Measurements from ENCODE around the gene NPRL2. TPM values are rescaled to one million over a fixed set of nuclear protein-coding genes. Genes with fewer than 3 reads are reported as not detected.

The NPRL2 gene
- total and polyA plus RNA-seq, 2 experiments from 2014 or later: 22.3 to 27.7 TPM

DNA sequence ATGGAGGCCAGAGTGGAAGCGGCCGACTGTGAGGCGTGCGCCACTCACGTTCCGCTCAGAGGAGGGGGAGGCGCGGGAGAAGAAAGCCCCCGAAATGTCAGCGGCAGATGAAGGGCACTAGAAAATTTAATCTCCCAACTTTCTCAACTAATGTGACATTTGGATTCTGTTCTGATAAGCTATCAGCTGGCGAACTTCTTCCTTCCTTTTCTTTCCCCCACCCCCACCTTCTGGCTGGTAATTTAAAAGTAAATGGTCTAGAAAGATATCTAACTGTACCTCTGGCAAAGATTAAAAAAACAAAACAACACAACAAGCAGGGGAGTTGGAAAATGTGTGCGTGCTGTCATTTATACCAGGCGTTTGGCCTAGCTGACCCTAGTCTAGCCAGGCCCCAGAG, 35.2 kb upstream of the NPRL2 start (continued):
- TF ChIP-seq, protein P1, sequence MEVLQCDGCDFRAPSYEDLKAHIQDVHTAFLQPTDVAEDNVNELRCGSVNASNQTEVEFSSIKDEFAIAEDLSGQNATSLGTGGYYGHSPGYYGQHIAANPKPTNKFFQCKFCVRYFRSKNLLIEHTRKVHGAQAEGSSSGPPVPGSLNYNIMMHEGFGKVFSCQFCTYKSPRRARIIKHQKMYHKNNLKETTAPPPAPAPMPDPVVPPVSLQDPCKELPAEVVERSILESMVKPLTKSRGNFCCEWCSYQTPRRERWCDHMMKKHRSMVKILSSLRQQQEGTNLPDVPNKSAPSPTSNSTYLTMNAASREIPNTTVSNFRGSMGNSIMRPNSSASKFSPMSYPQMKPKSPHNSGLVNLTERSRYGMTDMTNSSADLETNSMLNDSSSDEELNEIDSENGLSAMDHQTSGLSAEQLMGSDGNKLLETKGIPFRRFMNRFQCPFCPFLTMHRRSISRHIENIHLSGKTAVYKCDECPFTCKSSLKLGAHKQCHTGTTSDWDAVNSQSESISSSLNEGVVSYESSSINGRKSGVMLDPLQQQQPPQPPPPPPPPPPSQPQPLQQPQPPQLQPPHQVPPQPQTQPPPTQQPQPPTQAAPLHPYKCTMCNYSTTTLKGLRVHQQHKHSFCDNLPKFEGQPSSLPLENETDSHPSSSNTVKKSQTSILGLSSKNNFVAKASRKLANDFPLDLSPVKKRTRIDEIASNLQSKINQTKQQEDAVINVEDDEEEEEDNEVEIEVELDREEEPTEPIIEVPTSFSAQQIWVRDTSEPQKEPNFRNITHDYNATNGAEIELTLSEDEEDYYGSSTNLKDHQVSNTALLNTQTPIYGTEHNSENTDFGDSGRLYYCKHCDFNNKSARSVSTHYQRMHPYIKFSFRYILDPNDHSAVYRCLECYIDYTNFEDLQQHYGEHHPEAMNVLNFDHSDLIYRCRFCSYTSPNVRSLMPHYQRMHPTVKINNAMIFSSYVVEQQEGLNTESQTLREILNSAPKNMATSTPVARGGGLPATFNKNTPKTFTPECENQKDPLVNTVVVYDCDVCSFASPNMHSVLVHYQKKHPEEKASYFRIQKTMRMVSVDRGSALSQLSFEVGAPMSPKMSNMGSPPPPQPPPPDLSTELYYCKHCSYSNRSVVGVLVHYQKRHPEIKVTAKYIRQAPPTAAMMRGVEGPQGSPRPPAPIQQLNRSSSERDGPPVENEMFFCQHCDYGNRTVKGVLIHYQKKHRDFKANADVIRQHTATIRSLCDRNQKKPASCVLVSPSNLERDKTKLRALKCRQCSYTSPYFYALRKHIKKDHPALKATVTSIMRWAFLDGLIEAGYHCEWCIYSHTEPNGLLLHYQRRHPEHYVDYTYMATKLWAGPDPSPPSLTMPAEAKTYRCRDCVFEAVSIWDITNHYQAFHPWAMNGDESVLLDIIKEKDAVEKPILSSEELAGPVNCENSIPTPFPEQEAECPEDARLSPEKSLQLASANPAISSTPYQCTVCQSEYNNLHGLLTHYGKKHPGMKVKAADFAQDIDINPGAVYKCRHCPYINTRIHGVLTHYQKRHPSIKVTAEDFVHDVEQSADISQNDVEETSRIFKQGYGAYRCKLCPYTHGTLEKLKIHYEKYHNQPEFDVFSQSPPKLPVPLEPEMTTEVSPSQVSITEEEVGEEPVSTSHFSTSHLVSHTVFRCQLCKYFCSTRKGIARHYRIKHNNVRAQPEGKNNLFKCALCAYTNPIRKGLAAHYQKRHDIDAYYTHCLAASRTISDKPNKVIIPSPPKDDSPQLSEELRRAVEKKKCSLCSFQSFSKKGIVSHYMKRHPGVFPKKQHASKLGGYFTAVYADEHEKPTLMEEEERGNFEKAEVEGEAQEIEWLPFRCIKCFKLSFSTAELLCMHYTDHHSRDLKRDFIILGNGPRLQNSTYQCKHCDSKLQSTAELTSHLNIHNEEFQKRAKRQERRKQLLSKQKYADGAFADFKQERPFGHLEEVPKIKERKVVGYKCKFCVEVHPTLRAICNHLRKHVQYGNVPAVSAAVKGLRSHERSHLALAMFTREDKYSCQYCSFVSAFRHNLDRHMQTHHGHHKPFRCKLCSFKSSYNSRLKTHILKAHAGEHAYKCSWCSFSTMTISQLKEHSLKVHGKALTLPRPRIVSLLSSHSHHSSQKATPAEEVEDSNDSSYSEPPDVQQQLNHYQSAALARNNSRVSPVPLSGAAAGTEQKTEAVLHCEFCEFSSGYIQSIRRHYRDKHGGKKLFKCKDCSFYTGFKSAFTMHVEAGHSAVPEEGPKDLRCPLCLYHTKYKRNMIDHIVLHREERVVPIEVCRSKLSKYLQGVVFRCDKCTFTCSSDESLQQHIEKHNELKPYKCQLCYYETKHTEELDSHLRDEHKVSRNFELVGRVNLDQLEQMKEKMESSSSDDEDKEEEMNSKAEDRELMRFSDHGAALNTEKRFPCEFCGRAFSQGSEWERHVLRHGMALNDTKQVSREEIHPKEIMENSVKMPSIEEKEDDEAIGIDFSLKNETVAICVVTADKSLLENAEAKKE (CRISPR knock-in tag; IDR thresholded peaks at IDR 0.05): no peak
- TF ChIP-seq JUNB (IDR thresholded peaks at IDR 0.05; ENCODE audit: unreplicated experiment): no peak
- no peak for TF ChIP-seq STAT1 (IDR thresholded peaks at IDR 0.05; ENCODE audit: unreplicated experiment)

DNA sequence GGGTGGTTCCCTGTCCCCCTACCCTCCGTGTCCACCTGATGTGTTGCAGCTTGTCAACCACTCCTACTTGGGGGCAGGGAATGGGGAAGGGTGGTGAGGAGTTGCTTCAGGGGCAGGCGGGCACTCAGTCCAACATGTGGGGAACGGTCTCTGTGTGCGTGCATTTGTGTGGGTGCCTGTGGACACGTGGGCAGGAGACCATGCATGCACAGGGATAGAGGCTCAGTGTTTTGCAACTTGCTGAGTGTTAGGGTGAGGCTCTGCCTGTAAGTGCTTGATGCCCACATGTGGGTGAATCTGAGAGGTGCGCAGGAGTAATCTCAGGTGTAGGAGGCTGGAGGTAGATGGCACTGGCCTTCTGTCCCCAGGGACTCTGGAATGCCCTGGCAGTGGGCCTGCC, 33.2 kb upstream of the NPRL2 start:
- H4K20me1 ChIP-seq (replicated peaks; ENCODE audit: insufficient read depth): no peaks in the 10 kb centered on the region
- no peaks in the 10 kb centered on the region for H3K79me2 ChIP-seq (replicated peaks; ENCODE audit: insufficient read depth)
- H3K4me2 ChIP-seq: no peak overlapping the region
- H3K36me3 ChIP-seq (ENCODE audit: insufficient read depth): no peaks in the 10 kb centered on the region
- Mint-ChIP-seq H3K36me3 (ENCODE audit: low read depth) (no peaks in the 10 kb centered on the region), H3K4me1 (peaks cover 2% of the 10 kb centered on the region; the same call in 2 of the 3 replicates), H3K27ac (no peak overlapping the region), H3K27me3 (ENCODE audit: insufficient read depth, low read depth, poor library complexity) (peaks cover 12% of the 10 kb centered on the region), H3K4me3 (no peak overlapping the region), H3K9me3 (no peaks in the 10 kb centered on the region; the same call in 2 of the 3 replicates)
- no peaks in the 10 kb centered on the region for H3F3A ChIP-seq (replicated peaks; ENCODE audit: low read depth)
- H3K27ac ChIP-seq (ENCODE audit: low read depth): no peak overlapping the region
- H3K27me3 ChIP-seq (ENCODE audit: insufficient read depth): no peaks in the 10 kb centered on the region
- no peaks in the 10 kb centered on the region for H3K9me2 ChIP-seq (ENCODE audit: insufficient read depth)
- no peak overlapping the region for H3K4me3 ChIP-seq
- no peak for DNase-seq (ENCODE audit: low spot score)
- no peaks in the 10 kb centered on the region for H3K4me1 ChIP-seq (ENCODE audit: insufficient read depth)
- ATAC-seq: no peak
- no peak overlapping the region for H2AFZ ChIP-seq
- TF ChIP-seq EZH2phosphoT487 (IDR thresholded peaks at IDR 0.05; ENCODE audit: unreplicated experiment) (no peak), NANOG (IDR thresholded peaks at IDR 0.05; ENCODE audit: borderline replicate concordance) (no peak), CREB1 (CRISPR knock-in tag; IDR thresholded peaks at IDR 0.05; ENCODE audit: low read depth) (no peak), ZNF331 (CRISPR knock-in tag; IDR thresholded peaks at IDR 0.05; ENCODE audit: low read depth) (no peak), STAT1 (IDR thresholded peaks at IDR 0.05; ENCODE audit: unreplicated experiment) (no peak), JUNB (IDR thresholded peaks at IDR 0.05; ENCODE audit: unreplicated experiment) (no peak), POLR2AphosphoS5 (IDR thresholded peaks at IDR 0.05; ENCODE audit: low read depth) (no peak), EZH2 (IDR thresholded peaks at IDR 0.05; ENCODE audit: low read depth, unreplicated experiment) (no peak)
- TF ChIP-seq, protein P2, sequence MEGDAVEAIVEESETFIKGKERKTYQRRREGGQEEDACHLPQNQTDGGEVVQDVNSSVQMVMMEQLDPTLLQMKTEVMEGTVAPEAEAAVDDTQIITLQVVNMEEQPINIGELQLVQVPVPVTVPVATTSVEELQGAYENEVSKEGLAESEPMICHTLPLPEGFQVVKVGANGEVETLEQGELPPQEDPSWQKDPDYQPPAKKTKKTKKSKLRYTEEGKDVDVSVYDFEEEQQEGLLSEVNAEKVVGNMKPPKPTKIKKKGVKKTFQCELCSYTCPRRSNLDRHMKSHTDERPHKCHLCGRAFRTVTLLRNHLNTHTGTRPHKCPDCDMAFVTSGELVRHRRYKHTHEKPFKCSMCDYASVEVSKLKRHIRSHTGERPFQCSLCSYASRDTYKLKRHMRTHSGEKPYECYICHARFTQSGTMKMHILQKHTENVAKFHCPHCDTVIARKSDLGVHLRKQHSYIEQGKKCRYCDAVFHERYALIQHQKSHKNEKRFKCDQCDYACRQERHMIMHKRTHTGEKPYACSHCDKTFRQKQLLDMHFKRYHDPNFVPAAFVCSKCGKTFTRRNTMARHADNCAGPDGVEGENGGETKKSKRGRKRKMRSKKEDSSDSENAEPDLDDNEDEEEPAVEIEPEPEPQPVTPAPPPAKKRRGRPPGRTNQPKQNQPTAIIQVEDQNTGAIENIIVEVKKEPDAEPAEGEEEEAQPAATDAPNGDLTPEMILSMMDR (conservative IDR thresholded peaks at IDR 0.05; ENCODE audit: low read depth in 2 of 2): no peak
- TF ChIP-seq, protein P3, sequence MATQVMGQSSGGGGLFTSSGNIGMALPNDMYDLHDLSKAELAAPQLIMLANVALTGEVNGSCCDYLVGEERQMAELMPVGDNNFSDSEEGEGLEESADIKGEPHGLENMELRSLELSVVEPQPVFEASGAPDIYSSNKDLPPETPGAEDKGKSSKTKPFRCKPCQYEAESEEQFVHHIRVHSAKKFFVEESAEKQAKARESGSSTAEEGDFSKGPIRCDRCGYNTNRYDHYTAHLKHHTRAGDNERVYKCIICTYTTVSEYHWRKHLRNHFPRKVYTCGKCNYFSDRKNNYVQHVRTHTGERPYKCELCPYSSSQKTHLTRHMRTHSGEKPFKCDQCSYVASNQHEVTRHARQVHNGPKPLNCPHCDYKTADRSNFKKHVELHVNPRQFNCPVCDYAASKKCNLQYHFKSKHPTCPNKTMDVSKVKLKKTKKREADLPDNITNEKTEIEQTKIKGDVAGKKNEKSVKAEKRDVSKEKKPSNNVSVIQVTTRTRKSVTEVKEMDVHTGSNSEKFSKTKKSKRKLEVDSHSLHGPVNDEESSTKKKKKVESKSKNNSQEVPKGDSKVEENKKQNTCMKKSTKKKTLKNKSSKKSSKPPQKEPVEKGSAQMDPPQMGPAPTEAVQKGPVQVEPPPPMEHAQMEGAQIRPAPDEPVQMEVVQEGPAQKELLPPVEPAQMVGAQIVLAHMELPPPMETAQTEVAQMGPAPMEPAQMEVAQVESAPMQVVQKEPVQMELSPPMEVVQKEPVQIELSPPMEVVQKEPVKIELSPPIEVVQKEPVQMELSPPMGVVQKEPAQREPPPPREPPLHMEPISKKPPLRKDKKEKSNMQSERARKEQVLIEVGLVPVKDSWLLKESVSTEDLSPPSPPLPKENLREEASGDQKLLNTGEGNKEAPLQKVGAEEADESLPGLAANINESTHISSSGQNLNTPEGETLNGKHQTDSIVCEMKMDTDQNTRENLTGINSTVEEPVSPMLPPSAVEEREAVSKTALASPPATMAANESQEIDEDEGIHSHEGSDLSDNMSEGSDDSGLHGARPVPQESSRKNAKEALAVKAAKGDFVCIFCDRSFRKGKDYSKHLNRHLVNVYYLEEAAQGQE (IDR thresholded peaks at IDR 0.05; ENCODE audit: unreplicated experiment): no peak
